HG03442 (cell line): ENCODE data around the gene MMRN2.
"Not testable (repeated sequence)": the region's sequence is repeated elsewhere in the genome, so short reads cannot be mapped to it uniquely, and the experiment has no call there.

Experiments used
- ATAC-seq: cut with Tn5 transposase; IDR thresholded peaks from one replicate; pipeline ENCODE4 v1.9.1; 2021; ENCODE audit warnings: mild to moderate bottlenecking, moderate library complexity; ENCODE audit not compliant: unreplicated experiment

Gene MMRN2

GRCh38 chr10:86943316-86944030, 13.9 kb downstream of the MMRN2 start:
- no peak for ATAC-seq

- no peak for ATAC-seq
These were observed 14.7 kb downstream of the MMRN2 start for GRCh38 chr10:86942441-86943315.

GRCh38 chr10:86941991-86942421, 15.4 kb downstream of the MMRN2 start:
- ATAC-seq = no peak

- ATAC-seq = no peak
These were observed 16.0 kb downstream of the MMRN2 start for GRCh38 chr10:86941426-86941825.

GRCh38 chr10:86940677-86941076, 16.7 kb downstream of the MMRN2 start:
- ATAC-seq = no peak

GRCh38 chr10:86940076-86940475, 17.3 kb downstream of the MMRN2 start:
- ATAC-seq = not testable (repeated sequence)

GRCh38 chr10:86938260-86938659, 19.2 kb downstream of the MMRN2 start:
- ATAC-seq = no peak

- no peak for ATAC-seq
These were observed 19.8 kb downstream of the MMRN2 start for GRCh38 chr10:86937502-86938154.

GRCh38 chr10:86936661-86937501, 20.5 kb downstream of the MMRN2 start:
- ATAC-seq = no peak

GRCh38 chr10:86934162-86934711, 23.2 kb downstream of the MMRN2 start:
- not testable (repeated sequence) for ATAC-seq

- no peak for ATAC-seq
These were observed 24.7 kb downstream of the MMRN2 start for GRCh38 chr10:86932674-86933073.

- ATAC-seq = no peak
These were observed 25.5 kb downstream of the MMRN2 start for GRCh38 chr10:86931872-86932271.

GRCh38 chr10:86929468-86930380, 27.7 kb downstream of the MMRN2 start:
- no peak for ATAC-seq

- ATAC-seq = no peak
These were observed 34.9 kb downstream of the MMRN2 start for GRCh38 chr10:86922553-86922961.

- ATAC-seq = no peak
These were observed 39.4 kb downstream of the MMRN2 start for GRCh38 chr10:86918022-86918471.

GRCh38 chr10:86914734-86915133, 42.7 kb downstream of the MMRN2 start:
- no peak for ATAC-seq

- no peak for ATAC-seq
These were observed 52.0 kb downstream of the MMRN2 start for GRCh38 chr10:86905429-86905828.

GRCh38 chr10:86904600-86904999, 52.8 kb downstream of the MMRN2 start:
- ATAC-seq = no peak

GRCh38 chr10:86900955-86901354, 56.5 kb downstream of the MMRN2 start:
- ATAC-seq = no peak
